Measurements from ENCODE around the gene RNASEH2A. TPM values are rescaled to one million over a fixed set of nuclear protein-coding genes. Genes with fewer than 3 reads are reported as not detected.

The RNASEH2A gene
- total RNA-seq, 3 donors from 2014 or later, result 5.2 to 8.8 (median 8.5) TPM

- TF ChIP-seq POLR2A (IDR thresholded peaks at IDR 0.05), result no peak
- peak in 1 of 3 donors; percentile 17 for TF ChIP-seq POLR2AphosphoS5 (IDR thresholded peaks at IDR 0.05)
- TF ChIP-seq CTCF (IDR thresholded peaks at IDR 0.05), result no peak
- DNase-seq (ENCODE audit: low spot score in 2 of 2), result no peak
- intact Hi-C loops (cut with DNase I; ENCODE audit: low total_unique reads), result no loop called here
- H3K27me3 ChIP-seq, result no peaks in the 10 kb centered on the region
- no peaks in the 10 kb centered on the region for H3K9me3 ChIP-seq
- peak overlapping the region; percentile 98 to 100 for H3K27ac ChIP-seq
- H3K36me3 ChIP-seq, result no peaks in the 10 kb centered on the region
- H3K4me1 ChIP-seq, result peaks cover 6 to 35% of the 10 kb centered on the region in 2 donors
- peak overlapping the region; percentile 92 to 100 (median 95) for H3K4me3 ChIP-seq
Observed at GRCh38 chr19:12789098-12789903, 17.1 kb upstream of the RNASEH2A start.

- Histone ChIP-seq H3K27ac (peak overlapping the region; percentile 98 to 100), H3K4me3 (peak overlapping the region; percentile 92 to 100 (median 95)), H3K4me1 (peaks cover 6 to 29% of the 10 kb centered on the region in 2 donors), H3K27me3 (no peaks in the 10 kb centered on the region), H3K9me3 (no peaks in the 10 kb centered on the region), H3K36me3 (no peaks in the 10 kb centered on the region)
- TF ChIP-seq POLR2AphosphoS5 (IDR thresholded peaks at IDR 0.05) (peak; percentile 95 to 97 (median 96)), POLR2A (IDR thresholded peaks at IDR 0.05) (peak; percentile 96), CTCF (IDR thresholded peaks at IDR 0.05) (peak in 1 of 3 donors; percentile 7)
- intact Hi-C loops (cut with DNase I; ENCODE audit: low total_unique reads), result loop anchor here (2.0 kb wide), 1 partner anchor 13 kb away; no protein-coding TSS in a partner anchor
- DNase-seq (ENCODE audit: low spot score in 2 of 2), result peak; percentile 95 to 96
Observed at GRCh38 chr19:12789904-12790619, 16.3 kb upstream of the RNASEH2A start.

GRCh38 chr19:12790628-12791344 is 15.6 kb upstream of the RNASEH2A start:
- intact Hi-C loops (cut with DNase I; ENCODE audit: low total_unique reads), result loop anchor here (2.0 kb wide), 1 partner anchor 14 kb away; no protein-coding TSS in a partner anchor
- DNase-seq (ENCODE audit: low spot score in 2 of 2), result no peak
- peaks cover 6 to 24% of the 10 kb centered on the region in 2 donors for H3K4me1 ChIP-seq

GRCh38 chr19:12791345-12792050 is 14.9 kb upstream of the RNASEH2A start, which contains the start of gene JUNB:
JUNB (plus strand) TSS chr19:12791486; CDS start chr19:12791772, 286 bp downstream.
- no peaks in the 10 kb centered on the region for H3K36me3 ChIP-seq
- no peaks in the 10 kb centered on the region for H3K9me3 ChIP-seq
- peak within 1 kb of the TSS; percentile 98 to 100 for H3K27ac ChIP-seq
- intact Hi-C loops (cut with DNase I; ENCODE audit: low total_unique reads), result loop anchor here (2.0 kb wide), 1 partner anchor 15 kb away; no protein-coding TSS in a partner anchor
- peaks cover 6 to 30% of the 10 kb centered on the region in 2 donors for H3K4me1 ChIP-seq
- H3K27me3 ChIP-seq, result no peaks in the 10 kb centered on the region
- TF ChIP-seq CTCF (IDR thresholded peaks at IDR 0.05) (no peak), POLR2A (IDR thresholded peaks at IDR 0.05) (peak; percentile 100), POLR2AphosphoS5 (IDR thresholded peaks at IDR 0.05) (peak; percentile 100)
- H3K4me3 ChIP-seq, result peak within 1 kb of the TSS; percentile 92 to 100 (median 95)
- peak; percentile 98 to 99 for DNase-seq (ENCODE audit: low spot score in 2 of 2)

More at GRCh38 chr19:12790628-12791344, 15.6 kb upstream of the RNASEH2A start:
- no peaks in the 10 kb centered on the region for H3K36me3 ChIP-seq
- no peak for TF ChIP-seq POLR2AphosphoS5 (IDR thresholded peaks at IDR 0.05)
- no peak for TF ChIP-seq POLR2A (IDR thresholded peaks at IDR 0.05)
- TF ChIP-seq CTCF (IDR thresholded peaks at IDR 0.05), result no peak
- H3K27me3 ChIP-seq, result no peaks in the 10 kb centered on the region
- H3K9me3 ChIP-seq, result no peaks in the 10 kb centered on the region
- H3K4me3 ChIP-seq, result peak overlapping the region; percentile 92 to 100 (median 95)
- H3K27ac ChIP-seq, result peak overlapping the region; percentile 98 to 100
